ENCODE data around the gene SOX15. TPM values are rescaled to one million over a fixed set of nuclear protein-coding genes. Genes with fewer than 3 reads are reported as not detected.

Gene SOX15
- total RNA-seq, 1 experiment from 2014 or later = 6.3 TPM

- H3K36me3 ChIP-seq (ENCODE audit: low read depth, low read length) = peaks cover 38% of the 10 kb centered on the region
These were observed 10.7 kb downstream of the SOX15 start, which contains the start of gene CD68 for GRCh38 chr17:7579001-7579833. TSS of gene CD68 (plus strand) at chr17:7579638. CDS start at chr17:7579678, 40 bp downstream.

GRCh38 chr17:7577327-7578199 lies 12.3 kb downstream of the SOX15 start:
- ATAC-seq (no peak), DNase-seq (no peak)
- intact Hi-C loops (cut with micrococcal nuclease) = loop anchor here (5.0 kb wide), 1 partner anchor 110 kb away; the partner anchor contains the start of genes TP53 and WRAP53
- no peaks in the 10 kb centered on the region for H3K27me3 ChIP-seq (ENCODE audit: low read length)
- CTCF ChIA-PET = no interaction called here
- no peaks in the 10 kb centered on the region for H3K9me2 ChIP-seq (replicated peaks; ENCODE audit: low read length)
- TF ChIP-seq EZH2phosphoT487 (IDR thresholded peaks at IDR 0.05; ENCODE audit: borderline replicate concordance, low read length) = no peak
- no peak for TF ChIP-seq CTCF (conservative IDR thresholded peaks at IDR 0.05; ENCODE audit: low read depth, low read length)
- TF ChIP-seq EZH2 (IDR thresholded peaks at IDR 0.05; ENCODE audit: low read length, unreplicated experiment) = no peak
- H3K9ac ChIP-seq (ENCODE audit: low read length) = no peak overlapping the region
- peaks cover 37% of the 10 kb centered on the region for H3F3A ChIP-seq (ENCODE audit: low read length, unreplicated experiment)
- H2AFZ ChIP-seq (ENCODE audit: low read length) = no peak overlapping the region
- H3K79me2 ChIP-seq (ENCODE audit: low read length) = peaks cover 62% of the 10 kb centered on the region
- no peak overlapping the region for H3K27ac ChIP-seq (ENCODE audit: low read length)
- H3K4me3 ChIP-seq (ENCODE audit: low read length) = no peak overlapping the region
- POLR2A ChIA-PET (ENCODE audit: unreplicated experiment) = interaction anchor here (0.5 kb wide), 1 partner anchor 38 kb away, joined by 8 read pairs; no protein-coding TSS in a partner anchor
- peaks cover 52% of the 10 kb centered on the region for H3K4me1 ChIP-seq (ENCODE audit: insufficient read depth, low read length)
- no peaks in the 10 kb centered on the region for H3K9me3 ChIP-seq (ENCODE audit: low read length)
- H4K20me1 ChIP-seq (ENCODE audit: low read length) = peaks cover 51% of the 10 kb centered on the region
- H3K4me2 ChIP-seq (ENCODE audit: low read length) = no peak overlapping the region
- peaks cover 53% of the 10 kb centered on the region for H3K36me3 ChIP-seq (ENCODE audit: low read depth, low read length)
- BruUV-seq (replicated peaks) = no TSS peak

More at GRCh38 chr17:7579001-7579833, 10.7 kb downstream of the SOX15 start, which contains the start of gene CD68:
- Histone ChIP-seq H3K9me2 (replicated peaks; ENCODE audit: low read length) (no peaks in the 10 kb centered on the region), H3K4me2 (ENCODE audit: low read length) (peak within 1 kb of the TSS; percentile 32), H3K9ac (ENCODE audit: low read length) (peak within 1 kb of the TSS; percentile 35), H3K27me3 (ENCODE audit: low read length) (no peaks in the 10 kb centered on the region), H2AFZ (ENCODE audit: low read length) (no peak within 1 kb of the TSS), H3K27ac (ENCODE audit: low read length) (peak within 1 kb of the TSS; percentile 83), H3K9me3 (ENCODE audit: low read length) (no peaks in the 10 kb centered on the region), H3K4me1 (ENCODE audit: insufficient read depth, low read length) (peaks cover 60% of the 10 kb centered on the region), H3K79me2 (ENCODE audit: low read length) (peaks cover 55% of the 10 kb centered on the region), H4K20me1 (ENCODE audit: low read length) (peaks cover 38% of the 10 kb centered on the region), H3F3A (ENCODE audit: low read length, unreplicated experiment) (peaks cover 37% of the 10 kb centered on the region), H3K4me3 (ENCODE audit: low read length) (0 out of 2 replicates have a peak within 1 kb of the TSS, but pooled peaks have one; percentile 1)
- DNase-seq (peak; percentile 92), ATAC-seq (peak; percentile 78)
- TF ChIP-seq CTCF (conservative IDR thresholded peaks at IDR 0.05; ENCODE audit: low read depth, low read length) = no peak
- no peak for TF ChIP-seq EZH2 (IDR thresholded peaks at IDR 0.05; ENCODE audit: low read length, unreplicated experiment)
- no peak for TF ChIP-seq EZH2phosphoT487 (IDR thresholded peaks at IDR 0.05; ENCODE audit: borderline replicate concordance, low read length)
- BruUV-seq (replicated peaks) = no TSS peak
- intact Hi-C loops (cut with micrococcal nuclease) = loop anchor here (5.0 kb wide), 1 partner anchor 108 kb away; the partner anchor contains the start of genes TP53 and WRAP53
- ChIA-PET CTCF (interaction anchor here (1.3 kb wide), 1 partner anchor 108 kb away, joined by 4 read pairs; the partner anchor contains the start of gene TP53), POLR2A (ENCODE audit: unreplicated experiment) (interaction anchor here (0.6 kb wide), 1 partner anchor 95 kb away, joined by 4 read pairs; the partner anchor contains the start of gene POLR2A)
